Measurements from ENCODE around the gene LYPD1. TPM values are rescaled to one million over a fixed set of nuclear protein-coding genes. Genes with fewer than 3 reads are reported as not detected.

LYPD1 gene
- total and polyA plus RNA-seq, 9 of the 15 experiments (the other 6 are each of a cell fraction or from before 2014, with no cell fraction given): not detected

- TF ChIP-seq ZNF398 (CRISPR knock-in tag; IDR thresholded peaks at IDR 0.05) (no peak), MAFF (IDR thresholded peaks at IDR 0.05; ENCODE audit: low read length) (no peak)
Observed at GRCh38 chr2:132611719-132612118, 58.3 kb downstream of the LYPD1 start (continued).

GRCh38 chr2:132609101-132609890 lies 60.7 kb downstream of the LYPD1 start:
- FAIRE-seq (no peak), ATAC-seq (no peak), DNase-seq (ENCODE audit: extremely low read depth in 1 of 4, low spot score in 3 of 4) (no peak)
- no peaks in the 10 kb centered on the region for H3K9me1 ChIP-seq (ENCODE audit: control insufficient read depth, insufficient read depth, low read length)
- H3K79me2 ChIP-seq (ENCODE audit: control insufficient read depth, insufficient read depth, low read length): no peaks in the 10 kb centered on the region
- no peak overlapping the region for H3K4me3 ChIP-seq
- no peak overlapping the region for H2AFZ ChIP-seq (ENCODE audit: low read depth, low read length)
- no peaks in the 10 kb centered on the region for H3K27me3 ChIP-seq (ENCODE audit: control insufficient read depth in 2 of 2, insufficient read depth in 2 of 2, low read length in 2 of 2)
- CTCF ChIA-PET (ENCODE audit: low intra/inter-chr PET ratio): interaction anchor here (0.5 kb wide), 1 partner anchor 335 kb away, joined by 6 read pairs; no protein-coding TSS in a partner anchor
- intact Hi-C loops (cut with micrococcal nuclease) (no loop called here), in situ Hi-C loops (cut with MboI) (no loop called here)
- no peak overlapping the region for H3K4me2 ChIP-seq (ENCODE audit: insufficient read depth, low read length)
- no peak overlapping the region for H3K27ac ChIP-seq (ENCODE audit: extremely low read depth, low read depth, low read length)
- H3K9ac ChIP-seq (ENCODE audit: insufficient read depth in 1 of 2, low read depth in 2 of 2, low read length in 2 of 2): no peak overlapping the region
- no TSS peak for BruUV-seq (replicated peaks)
- no peaks in the 10 kb centered on the region for H3K4me1 ChIP-seq (replicated peaks in 1 of 2; ENCODE audit: control insufficient read depth in 2 of 2, insufficient read depth in 2 of 2, low read length in 2 of 2)
- no peak for TF ChIP-seq ZNF583 (CRISPR knock-in tag; IDR thresholded peaks at IDR 0.05)
- WGBS (ENCODE audit: insufficient coverage, low coverage, missing lambda C conversion rate): 0% methylated on average over 8 of the region's 8 CpGs
- H3K36me3 ChIP-seq (ENCODE audit: control insufficient read depth, insufficient read depth, low read length): no peaks in the 10 kb centered on the region
- no peaks in the 10 kb centered on the region for H3K9me3 ChIP-seq (replicated peaks; ENCODE audit: control insufficient read depth, insufficient read depth, low read depth, low read length)
- no peaks in the 10 kb centered on the region for H4K20me1 ChIP-seq (replicated peaks; ENCODE audit: control insufficient read depth, insufficient read depth, low read length)
- POLR2A ChIA-PET: no interaction called here
